ENCODE measurements around the gene NUBPL. TPM values are rescaled to one million over a fixed set of nuclear protein-coding genes. Genes with fewer than 3 reads are reported as not detected.
"Not testable (repeated sequence)": the region's sequence is repeated elsewhere in the genome, so short reads cannot be mapped to it uniquely, and the experiment has no call there.

Gene NUBPL
- total RNA-seq, 1 experiment from 2014 or later = 4.4 TPM

DNA sequence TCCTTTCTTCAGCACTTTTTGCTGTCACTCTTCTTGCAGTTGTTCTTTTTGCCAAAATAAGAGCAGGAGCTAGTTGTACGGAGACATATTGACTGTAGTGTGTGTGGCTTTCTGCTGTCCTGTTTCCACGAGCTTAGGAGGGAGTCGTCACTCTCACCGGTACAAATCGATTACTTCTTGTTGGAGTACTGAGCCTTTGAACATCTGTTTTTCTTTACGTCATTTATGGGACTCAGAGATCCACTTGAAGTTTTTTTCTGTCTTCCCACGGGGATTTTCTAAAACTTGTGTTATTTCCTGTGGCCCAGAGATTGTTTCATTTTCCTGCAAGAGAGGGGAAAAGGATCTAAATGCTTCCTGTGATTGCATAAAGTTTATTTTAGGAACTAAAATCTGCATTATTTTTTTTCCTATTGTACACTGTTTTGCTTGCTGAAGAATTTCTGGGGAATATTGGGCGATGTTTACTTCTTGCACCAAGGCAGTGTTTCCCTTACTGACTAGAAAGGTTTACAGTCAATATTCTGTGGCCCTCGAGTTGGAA lies 316.1 kb downstream of the NUBPL start:
- DNase-seq (ENCODE audit: low spot score) = no peak

DNA sequence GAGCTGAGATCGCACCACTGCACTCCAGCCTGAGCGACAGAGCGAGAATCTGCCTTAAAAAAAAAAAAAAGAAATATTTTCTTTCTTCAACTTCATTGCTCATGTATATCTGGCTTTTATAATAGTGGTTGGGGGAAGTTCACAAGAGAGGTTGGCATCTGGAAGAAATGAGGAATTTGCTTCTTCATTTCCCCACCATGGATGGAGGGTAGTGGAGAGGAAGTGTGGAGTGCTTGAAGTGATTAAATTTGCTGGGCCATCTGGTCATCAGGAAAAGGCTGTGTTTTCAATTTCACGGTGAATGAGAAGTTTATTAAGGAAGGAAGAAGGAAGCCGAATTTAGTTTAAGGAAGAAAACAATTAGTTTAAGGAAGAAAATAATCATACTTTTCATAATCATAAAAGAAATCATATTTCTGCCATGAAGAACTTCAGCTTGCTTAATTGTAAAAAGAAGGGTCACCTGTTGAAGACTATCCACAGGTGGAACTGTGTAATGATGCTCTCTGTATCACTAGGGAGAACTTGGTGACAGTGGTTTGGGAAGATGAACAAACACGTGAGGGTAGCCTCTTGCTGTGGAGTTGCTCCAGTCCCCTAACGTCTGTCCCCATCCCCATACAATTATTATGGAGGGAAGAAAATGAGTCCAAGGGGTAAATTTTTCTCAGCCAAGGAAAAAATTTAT lies 318.6 kb downstream of the NUBPL start:
- DNase-seq (ENCODE audit: low spot score) = no peak

DNA sequence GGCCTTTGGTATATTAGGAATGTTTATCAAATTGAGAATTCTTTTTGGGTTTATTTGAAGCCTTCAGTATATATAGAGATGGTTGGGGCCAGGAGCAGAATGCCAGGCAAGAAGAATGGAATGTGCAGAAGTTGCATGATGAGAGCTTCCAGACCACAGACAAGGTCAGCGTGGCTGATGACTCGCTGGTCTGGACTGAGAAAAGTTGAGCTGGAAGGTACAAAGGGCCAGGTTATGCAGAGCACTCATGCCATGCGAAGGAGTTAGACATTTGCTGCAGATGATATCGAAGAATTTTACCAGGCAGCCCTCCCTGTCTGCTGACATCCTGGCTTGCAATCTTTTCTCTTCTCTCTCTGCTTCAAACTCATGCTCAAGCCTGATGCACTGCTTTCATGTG lies 319.7 kb downstream of the NUBPL start:
- no peak for DNase-seq (ENCODE audit: low spot score)

DNA sequence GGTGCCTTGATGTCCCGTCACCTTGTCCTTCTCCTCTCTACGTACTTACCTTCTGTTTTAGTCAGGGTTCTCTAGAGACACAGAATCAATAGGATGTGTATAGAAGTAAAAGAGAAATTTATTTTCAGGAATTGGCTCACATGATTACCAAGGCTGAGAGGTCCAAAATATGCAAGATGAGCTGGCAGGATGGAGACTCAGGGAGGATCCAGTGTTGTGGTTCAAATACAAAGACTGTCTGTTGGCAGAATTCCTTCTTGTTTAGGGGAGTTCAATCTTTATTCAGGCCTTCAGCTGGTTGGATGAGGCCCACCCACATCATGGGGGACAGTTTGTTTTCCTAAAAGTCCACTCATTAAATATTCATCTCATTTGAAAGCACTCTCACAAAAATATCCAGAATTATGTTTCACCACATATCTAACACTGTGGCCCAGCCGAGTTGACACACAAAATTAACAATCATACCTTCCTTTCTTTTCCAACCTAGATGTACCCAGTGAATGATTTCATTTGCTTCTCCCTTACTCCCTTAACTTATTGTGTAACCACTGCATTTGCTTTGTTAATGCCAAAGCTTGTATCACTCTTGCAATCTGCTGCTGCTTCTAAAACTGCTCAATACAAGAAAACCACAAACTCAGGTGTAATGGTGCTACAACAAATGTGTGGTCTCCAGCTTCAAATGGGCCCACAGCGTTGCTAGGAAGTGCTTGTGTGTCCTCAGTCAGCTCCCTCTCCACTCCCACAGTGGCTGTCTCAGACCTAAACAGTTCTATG lies 320.5 kb downstream of the NUBPL start:
- no peak for DNase-seq (ENCODE audit: low spot score)

DNA sequence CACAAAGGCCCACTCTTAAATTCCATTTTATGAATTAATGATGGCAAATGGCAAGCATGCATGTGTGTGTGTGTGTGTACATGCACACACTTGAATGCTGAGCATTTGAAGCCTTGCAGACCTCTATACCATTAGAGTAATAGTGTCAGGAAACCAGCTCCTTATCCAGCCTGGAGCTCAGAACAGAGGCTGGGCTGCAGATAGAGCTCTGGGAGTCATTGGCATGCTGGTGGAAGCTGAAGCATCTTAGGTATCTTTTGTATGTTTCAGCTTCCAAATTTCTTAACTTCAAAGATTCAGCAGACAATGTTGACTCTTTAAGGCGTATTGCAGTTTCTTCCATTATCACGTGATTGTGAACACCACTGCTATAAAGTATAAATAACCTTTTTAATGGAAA lies 323.0 kb downstream of the NUBPL start:
- DNase-seq (ENCODE audit: low spot score) = no peak

DNA sequence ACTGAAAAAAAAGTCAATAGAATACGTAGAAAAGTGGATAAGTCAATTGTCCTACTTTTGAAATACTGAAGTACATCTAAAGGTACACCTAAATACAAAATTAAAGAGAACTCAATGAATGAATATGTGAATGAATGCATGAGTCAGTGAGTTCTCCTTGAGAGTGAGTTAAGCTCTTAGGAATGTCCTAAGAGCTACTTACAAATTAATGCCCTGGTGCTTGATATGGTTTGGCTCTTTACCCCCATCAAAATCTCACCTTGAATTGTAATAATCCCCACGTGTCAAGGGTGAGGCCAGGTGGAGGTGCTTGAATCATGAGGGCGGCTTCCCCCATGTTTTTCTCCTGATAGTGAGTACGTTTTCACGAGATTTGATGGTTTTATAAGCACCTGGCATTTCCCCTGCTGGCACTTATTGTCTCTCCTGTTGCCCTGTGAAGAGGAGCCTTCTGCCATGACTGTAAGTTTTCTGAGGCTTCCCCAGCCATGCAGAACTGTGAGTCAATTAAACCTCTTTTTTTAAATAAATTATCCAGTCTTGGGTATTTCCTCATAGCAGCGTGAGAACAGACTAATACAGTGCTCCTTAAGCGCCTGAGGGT lies 323.7 kb downstream of the NUBPL start:
- no peak for DNase-seq (ENCODE audit: low spot score)

DNA sequence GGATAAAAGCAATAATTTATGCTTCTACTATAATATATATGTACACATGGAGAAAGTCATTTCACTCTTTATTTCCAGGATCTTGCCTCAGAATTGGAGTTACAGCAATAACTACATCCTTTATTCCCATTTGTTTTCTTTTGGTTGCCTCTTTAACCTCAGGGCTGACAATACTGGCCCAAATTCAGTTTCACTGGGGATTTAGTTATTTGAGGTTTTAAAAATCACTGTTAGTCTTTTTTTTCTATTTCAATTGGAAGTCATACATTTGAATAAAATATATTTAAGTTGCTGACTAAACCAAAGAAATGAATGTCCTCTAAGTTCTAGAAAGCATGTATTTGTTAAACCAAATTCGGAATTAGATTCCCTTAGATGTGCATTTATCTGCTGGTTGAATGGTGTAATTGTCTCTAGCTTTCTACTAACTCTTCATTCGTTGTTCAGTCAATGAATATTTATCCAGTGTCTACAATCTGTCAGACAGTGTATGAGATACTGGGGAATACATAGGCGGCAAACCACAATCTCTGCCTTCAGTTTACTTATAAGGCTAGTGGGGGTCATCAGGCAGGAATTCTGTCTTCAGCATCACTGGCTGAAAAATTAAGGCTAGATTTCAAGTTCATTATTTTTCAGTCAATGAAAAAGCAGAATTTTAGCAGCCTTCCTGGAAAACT lies 325.1 kb downstream of the NUBPL start:
- DNase-seq (ENCODE audit: low spot score) = no peak

DNA sequence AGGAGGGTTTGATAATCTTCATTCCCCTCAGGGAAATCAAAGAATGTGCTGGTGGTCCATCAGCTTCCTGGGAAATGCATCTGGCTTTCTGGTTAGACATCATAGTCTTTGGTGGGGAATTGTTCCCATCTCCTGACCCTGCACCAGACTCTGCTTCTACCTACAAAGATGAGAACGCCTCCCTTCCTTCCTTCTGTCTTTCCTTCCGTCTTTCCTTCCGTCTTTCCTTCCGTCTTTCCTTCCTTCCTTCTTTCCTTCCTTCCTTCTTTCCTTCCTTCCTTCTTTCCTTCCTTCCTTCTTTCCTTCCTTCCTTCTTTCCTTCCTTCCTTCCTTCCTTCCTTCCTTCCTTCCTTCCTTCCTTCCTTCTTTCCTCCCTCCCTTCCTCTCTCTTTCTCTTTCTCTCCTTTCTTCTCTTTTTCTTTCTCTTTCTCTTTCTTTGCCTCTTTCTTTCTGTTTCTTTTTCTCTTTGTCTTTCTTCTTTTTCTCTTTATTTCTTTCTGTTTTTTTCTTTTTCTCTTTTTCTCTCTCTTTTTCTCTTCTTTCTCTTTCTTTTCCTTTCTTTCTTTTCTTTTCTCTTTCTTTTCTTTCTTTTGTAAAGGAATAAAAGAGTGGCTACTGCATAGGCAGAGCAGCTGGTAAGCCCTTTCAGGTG lies 326.9 kb downstream of the NUBPL start:
- DNase-seq (ENCODE audit: low spot score) = no peak

DNA sequence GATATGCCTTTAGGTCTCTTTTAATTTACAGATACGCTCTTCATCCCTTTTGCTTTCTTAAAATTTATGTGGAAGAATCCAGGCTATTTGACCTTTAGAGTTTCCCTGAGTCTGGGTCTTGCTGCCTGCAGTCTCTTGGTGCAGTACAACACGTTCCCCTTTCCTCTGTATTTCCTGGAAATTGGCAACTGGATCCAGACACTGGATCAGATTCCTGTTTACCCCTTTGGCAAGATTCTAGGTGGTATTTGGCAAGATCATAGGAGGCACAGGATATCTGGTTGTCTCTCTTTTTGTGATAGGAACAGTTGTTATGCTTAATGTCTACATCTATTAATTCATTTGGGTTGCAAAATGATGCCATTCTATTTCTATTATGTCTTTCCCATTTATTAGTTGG lies 328.1 kb downstream of the NUBPL start:
- no peak for DNase-seq (ENCODE audit: low spot score)

DNA sequence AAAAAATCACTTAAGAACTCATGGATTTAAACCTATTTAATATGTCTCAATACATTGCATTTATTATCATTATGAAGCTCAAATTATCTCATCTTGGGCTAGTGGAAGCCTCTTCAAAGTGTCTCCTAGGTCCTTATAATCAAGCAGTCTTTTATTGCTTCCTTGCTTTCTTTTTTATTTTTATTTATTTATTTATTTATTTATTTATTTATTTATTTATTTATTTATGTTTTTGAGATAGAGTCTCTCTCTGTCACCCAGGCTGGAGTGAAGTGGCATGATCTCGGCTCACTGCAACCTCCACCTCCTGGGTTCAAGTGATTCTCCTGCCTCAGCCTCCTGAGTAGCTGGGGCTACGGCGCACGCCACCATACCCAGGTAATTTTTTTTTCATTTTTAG lies 329.0 kb downstream of the NUBPL start:
- DNase-seq (ENCODE audit: low spot score) = not testable (repeated sequence)

DNA sequence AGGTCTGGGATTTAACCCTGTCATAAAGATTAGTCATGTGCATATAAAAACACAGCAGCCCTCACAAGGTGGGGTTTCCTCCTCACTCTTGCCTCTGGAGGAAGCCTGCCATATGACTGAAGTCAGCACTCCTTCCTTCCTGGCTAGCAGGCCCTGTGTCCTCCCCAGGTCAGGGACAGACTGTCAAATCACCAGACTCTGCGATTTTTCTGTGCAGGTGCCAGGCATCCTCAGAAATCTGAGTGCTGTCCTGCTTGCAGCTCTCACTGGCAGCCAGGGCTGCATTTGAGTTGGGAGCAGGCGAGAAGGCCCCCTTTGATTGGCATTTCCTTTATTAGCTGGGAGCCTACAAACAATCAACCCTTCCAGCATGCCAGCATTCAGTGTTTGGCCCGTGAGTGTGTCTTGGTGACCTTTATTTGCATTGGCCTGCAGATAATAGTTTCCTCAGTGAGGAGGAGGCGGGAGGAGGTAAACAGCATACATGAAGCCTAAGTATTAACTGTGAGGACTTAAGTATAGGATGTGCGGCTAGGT lies 332.1 kb downstream of the NUBPL start:
- no peak for DNase-seq (ENCODE audit: low spot score)

DNA sequence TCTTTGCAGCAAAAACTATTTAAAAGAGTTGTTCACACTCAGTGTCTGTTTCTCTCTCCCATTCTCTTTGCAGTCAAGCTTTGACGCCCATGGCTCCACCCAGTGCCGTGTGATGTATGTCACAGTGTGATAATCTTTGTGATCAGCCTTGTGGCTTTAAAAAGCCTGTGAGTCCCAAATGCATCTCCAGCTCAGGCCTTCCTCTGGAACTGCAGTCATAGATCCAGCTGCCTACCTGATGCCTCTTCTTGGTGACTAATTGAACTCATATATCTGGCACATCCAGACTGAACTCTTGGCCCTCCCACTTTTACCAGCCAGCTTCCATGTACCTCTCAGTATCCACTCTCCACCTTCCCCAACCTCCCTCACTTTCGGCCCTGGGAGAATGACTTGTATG lies 333.1 kb downstream of the NUBPL start:
- DNase-seq (ENCODE audit: low spot score) = no peak

DNA sequence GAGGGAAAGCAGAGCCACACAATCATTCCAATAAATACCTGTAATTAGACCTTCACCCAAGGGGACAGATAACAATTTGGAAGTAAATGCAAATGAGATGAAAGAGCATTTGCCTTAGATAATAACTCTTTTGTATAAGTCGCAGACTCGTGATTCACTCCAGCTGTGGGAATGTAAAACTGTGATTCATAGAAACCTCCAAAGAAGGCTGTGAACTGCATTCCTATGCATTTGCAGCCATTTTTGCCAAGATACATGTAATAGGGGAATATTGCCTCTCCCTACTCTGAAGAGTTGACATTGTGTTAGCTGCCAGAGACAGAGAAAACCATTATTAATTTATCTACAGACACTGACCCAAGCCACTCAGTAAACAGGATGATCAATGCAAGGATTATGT lies 334.0 kb downstream of the NUBPL start:
- DNase-seq (ENCODE audit: low spot score) = no peak

DNA sequence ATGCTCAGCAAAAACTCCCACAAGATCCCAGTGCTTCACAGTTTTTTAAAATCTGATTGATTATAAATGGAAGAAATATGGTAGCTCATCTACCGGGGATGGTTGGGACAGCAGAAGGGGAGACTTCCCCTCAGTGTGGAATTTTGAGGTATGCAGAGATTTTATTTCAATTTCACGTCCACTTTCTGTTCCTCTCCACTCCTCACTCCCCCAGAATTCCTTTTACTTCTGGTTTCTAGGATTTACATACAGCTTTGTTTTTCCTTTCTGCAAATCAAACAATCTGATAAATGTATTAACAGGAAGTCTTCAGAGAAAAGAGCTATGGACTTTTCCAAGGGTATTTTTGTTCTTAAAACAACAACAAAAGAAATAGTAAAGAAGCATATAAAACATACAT lies 334.4 kb downstream of the NUBPL start:
- no peak for DNase-seq (ENCODE audit: low spot score)

DNA sequence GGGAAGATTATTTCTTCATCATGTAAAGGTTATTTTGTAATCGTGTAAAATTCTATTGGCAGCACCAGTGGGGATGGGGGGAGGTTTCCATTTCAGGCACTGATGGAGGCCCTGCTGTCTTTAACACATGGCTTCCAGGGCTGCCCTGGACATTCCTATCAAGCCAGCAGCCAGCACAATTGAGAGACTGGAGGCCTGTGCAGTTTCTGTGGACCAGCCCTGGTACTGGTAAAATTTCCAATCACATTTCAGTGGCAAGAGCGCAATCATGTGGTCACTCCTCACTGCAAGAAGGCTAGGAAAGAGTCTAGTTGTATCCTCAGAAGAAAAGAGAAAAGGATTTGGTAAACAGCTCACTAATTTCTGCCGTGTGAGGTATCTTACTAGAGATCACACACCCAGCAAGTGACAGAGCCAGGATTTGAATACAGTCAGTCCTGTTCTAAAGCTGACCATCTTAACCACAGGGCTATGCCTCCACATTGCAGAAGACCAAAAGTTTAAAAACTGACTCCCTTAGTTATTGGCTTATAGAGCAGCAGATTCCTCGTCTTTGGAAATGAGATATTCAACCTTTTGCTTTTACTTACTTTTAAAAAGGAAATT lies 336.5 kb downstream of the NUBPL start:
- DNase-seq (ENCODE audit: low spot score) = no peak

DNA sequence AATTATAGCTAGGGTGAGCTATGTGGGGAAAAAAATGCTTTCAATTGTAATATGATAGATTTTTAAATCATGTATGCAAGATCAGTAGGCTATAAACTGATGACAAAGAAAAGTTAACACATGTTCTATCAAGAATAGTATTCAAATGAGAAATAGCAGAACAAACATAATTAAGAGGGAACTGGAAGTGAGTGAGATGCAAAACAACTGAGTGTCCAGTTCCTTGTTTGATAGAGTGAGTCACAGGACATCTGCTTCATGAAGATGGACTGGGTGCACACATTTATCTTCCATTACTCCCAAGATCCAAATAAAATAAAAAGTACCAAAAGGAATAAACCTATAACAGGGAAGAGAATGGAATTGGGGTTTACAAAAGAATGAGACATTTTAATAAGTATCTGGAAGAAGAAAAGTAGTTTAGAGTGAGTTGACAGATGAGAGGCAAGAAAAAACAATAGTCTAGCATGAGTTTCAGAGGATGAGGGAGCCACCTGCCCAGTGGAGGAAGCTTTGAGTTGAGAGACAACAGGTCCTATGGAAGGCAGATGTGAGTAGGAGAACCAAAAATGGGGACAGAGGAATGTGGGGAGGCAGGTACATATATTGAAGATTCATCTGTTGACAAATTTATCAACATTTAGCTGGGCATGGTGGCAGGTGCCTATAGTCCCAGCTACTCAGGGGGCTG lies 337.8 kb downstream of the NUBPL start:
- DNase-seq (ENCODE audit: low spot score) = no peak

DNA sequence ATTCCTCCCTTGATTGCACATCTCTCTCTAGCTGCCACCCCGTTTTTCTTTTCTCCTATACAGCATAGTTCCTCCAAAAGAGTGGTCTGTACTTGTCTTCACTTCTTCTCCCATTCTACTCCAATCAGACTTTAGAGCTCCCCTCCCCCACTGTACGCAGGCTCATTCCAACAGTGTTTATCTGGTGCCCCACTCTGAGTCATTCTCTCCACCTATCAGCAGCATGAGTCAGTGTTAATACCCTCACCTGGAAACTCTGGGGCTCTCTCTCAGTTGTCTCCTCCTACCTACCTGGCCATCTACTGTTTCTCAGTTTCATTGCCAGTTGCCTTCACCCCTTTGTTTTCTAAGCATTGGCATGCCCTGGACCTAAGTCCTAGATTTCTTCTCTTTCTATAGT lies 340.8 kb downstream of the NUBPL start:
- peak; percentile 62 for DNase-seq (ENCODE audit: low spot score)

DNA sequence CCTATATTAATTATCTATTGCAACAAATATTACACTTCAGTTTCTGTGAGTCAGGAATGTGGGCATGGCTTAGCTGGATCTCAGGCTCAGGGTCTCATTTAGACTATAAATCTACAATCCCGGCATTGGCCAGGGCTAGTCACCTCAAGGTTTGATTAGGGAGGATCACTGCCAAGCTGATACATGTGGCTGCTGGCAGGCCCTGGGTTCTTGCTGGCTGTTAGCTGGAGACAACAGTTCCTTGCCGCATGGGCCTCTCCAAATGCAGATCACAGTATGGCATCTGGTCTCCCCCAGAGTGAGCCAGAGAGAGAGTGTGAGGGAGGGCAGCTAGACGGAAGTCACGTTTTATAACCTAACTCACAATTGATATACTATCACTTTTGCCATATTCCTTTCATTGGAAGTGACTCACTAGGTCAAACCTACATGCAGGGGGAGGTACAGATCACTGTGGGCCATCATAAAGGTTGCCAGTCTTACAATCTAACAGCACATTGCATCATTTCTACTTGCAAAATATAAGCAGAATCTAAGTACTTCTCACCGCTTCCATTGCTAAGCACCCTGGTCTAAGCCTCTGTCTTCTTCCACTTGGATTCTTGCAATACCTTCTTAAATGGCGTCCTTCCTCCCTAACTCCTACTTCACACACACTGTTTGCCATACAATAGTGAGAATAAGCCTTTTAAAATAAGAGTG lies 341.9 kb downstream of the NUBPL start:
- DNase-seq (ENCODE audit: low spot score) = no peak

DNA sequence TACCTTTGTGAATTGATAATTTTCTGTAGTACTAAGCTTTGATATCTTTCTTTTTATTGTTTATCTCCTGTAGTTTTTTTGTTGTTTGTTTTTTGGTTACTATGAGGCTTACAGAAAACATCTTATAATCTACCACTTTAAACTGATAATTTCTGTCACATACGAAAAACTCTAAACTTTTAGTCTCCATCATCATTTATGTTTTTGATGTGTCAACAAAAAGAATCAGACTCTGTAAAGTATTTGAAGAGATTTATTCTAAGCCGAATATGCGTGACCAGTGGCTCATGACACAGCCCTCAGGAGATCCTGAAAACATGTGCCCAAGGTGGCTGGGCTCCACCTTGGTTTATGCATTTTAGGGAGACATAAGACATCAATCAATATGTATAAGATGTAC lies 348.8 kb downstream of the NUBPL start:
- no peak for DNase-seq (ENCODE audit: low spot score)

Measured in HT-29 (cell line).